Erythroblast (primary cell): ENCODE results near the gene TNFRSF13B.

Experiments used
- GATA1 ChIP-seq: IDR thresholded peaks from 2 replicates; pipeline ENCODE4 v1.6.1; 2011; ENCODE audit warnings: low read depth, mild to moderate bottlenecking, control low read depth, low read length, moderate library complexity
- POLR2A ChIP-seq: IDR thresholded peaks from 2 replicates; pipeline ENCODE4 v1.6.1; 2011; ENCODE audit warnings: mild to moderate bottlenecking, low read length

GRCh38 chr17:17001874-17002520, 30.1 kb upstream of the TNFRSF13B start:
- TF ChIP-seq POLR2A (no peak), GATA1 (no peak)
